Panc1 (cell line): ENCODE results near the gene CCDC124.

Source experiments
- CTCF ChIP-seq: fragments of 450-650 bp; IDR thresholded peaks from 2 replicates; pipeline ENCODE4 v1.5.1; 2017; ENCODE audit warnings: mild to moderate bottlenecking
- POLR2AphosphoS5 ChIP-seq: IDR thresholded peaks from 2 replicates; pipeline ENCODE4 v1.6.1; 2012; ENCODE audit warnings: mild to moderate bottlenecking, low read depth, low read length, moderate library complexity
- SIN3A ChIP-seq: IDR thresholded peaks from 2 replicates; pipeline ENCODE4 v1.6.1; 2012; ENCODE audit warnings: low read depth, mild to moderate bottlenecking, low read length, moderate library complexity, borderline replicate concordance; ENCODE audit not compliant: insufficient read depth
- TCF7L2 ChIP-seq: IDR thresholded peaks from 2 replicates; pipeline ENCODE4 v1.6.1; 2011; ENCODE audit warnings: mild to moderate bottlenecking, low read depth, low read length, inconsistent platforms

GRCh38 chr19:17972230-17972629 lies 39.4 kb downstream of the CCDC124 start:
- no peak for TF ChIP-seq CTCF
- no peak for TF ChIP-seq POLR2AphosphoS5
- TF ChIP-seq TCF7L2 = no peak
- no peak for TF ChIP-seq SIN3A
